Left lobe of liver (tissue), 2 donors: ENCODE data around the gene NRGN. TPM values are rescaled to one million over a fixed set of nuclear protein-coding genes. Genes with fewer than 3 reads are reported as not detected.
"Not testable (repeated sequence)": the region's sequence is repeated elsewhere in the genome, so short reads cannot be mapped to it uniquely, and the experiment has no call there.

Experiments
- ATAC-seq: fragments of 200-7000 bp; cut with Tn5 transposase; one replicate; pipeline ENCODE4 v1.9.1; 2020; ENCODE audit warnings: mild to moderate bottlenecking, moderate library complexity
- DNase-seq: peaks from one replicate; pipeline ENCODE4 v3.0.0-alpha.2; 2020; ENCODE audit warnings: low spot score
- total RNA-seq: library from RNA; stranded (reverse); gene quantifications from one replicate; pipeline ENCODE4 v1.2.1, GENCODE V29; 2021
- donor health status: DM: no; HTN: no; CAD: no; lungs with moderate emphysema.
- donor health status: DM: no; HTN: yes; CAD: no.

Gene NRGN
- total RNA-seq, 1 donor from 2014 or later, result 1.4 TPM

- no peak for DNase-seq
- ATAC-seq, result no peak
These were observed 16.5 kb downstream of the NRGN start for GRCh38 chr11:124756033-124756752.

GRCh38 chr11:124756753-124757227 lies 17.0 kb downstream of the NRGN start:
- DNase-seq (no peak), ATAC-seq (no peak)

DNA sequence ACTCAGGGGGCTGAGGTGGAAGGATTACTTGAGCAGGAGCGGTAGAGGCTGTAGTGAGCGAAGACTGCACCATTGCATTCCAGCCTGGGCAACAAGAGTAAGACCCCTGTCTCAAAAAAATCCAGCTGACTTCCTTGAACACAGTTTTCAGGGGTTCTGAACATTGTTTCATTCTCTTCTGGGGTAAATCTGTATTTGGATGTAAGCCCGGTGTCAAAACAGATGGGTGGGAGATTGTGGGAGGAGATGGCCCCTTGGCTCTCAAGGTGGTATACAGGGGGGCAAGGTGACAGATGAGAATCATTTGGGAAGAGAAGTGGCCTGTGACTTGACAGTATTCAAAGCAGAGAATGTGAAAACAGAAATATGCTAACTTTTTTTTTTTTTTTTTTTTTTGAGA lies 17.6 kb downstream of the NRGN start:
- ATAC-seq (no peak), DNase-seq (no peak)

DNA sequence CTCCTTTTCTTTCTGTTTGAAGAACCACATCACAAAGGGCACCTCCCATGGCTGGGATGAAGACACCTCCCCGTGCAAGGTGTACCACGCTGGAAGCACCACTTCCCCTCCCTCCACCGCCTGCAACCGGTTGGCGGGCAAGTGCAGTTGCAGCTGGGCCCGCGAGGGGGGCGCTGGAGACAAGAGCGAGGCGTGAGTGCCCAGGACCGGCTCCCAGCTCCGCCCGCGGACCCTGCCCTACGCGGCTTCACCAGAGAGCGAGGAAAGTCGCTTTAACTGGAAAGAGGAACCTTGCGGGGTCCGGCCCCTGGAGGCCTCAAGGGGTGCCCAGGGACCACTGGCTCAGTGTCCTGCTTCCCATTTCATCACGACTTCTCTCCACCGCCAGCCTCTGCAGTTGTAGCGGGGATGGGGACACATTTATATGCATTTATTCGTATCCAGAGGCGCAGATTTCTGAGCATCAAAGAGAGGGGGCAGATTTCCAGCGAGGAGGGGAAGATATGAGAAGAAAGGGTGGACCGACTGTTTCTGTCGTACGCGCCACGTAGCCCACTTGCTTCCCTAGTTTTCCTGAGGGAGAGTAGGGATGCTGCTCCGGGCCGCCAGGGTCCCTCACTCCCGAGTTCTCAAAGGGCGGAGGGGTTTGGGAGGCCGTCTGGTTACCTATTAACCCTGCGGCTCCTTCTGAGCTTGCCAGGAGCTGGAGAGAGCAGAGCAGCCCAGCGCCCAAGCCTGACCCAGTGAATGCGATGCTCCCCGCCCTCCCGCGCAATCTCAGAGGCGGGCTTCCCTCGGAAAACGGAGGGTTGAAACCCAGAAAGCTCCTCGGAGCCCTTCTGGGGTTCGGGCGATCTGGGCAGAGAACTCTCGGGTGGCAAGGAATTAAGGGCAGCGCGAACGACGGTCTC lies 18.9 kb downstream of the NRGN start:
- peak; percentile 64 for DNase-seq
- peak; percentile 68 for ATAC-seq

- ATAC-seq (peak; percentile 30), DNase-seq (no peak)
These were observed 19.8 kb downstream of the NRGN start for GRCh38 chr11:124759266-124760204.

GRCh38 chr11:124760205-124760652 lies 20.5 kb downstream of the NRGN start:
- no peak for ATAC-seq
- no peak for DNase-seq

DNA sequence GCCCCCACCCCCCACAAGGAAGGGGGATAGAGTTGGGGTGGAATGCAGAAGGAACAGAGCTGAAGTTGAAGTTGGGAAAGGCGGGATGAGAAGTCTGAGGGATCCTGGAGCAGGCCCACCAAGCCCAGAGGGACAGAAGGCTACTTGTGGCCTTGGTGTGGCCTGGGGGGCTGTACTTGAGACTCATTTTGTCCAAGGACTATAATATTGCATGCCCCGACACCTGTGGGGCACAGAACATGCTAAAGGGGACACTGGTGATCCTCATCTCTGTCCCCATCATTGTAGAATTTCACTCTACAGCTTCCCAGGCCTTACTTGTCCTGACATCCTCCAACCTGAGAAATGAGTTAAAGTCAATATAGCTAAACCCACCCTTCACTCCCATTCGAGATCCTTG lies 21.1 kb downstream of the NRGN start:
- ATAC-seq (no peak), DNase-seq (no peak)

GRCh38 chr11:124761301-124762104 lies 21.8 kb downstream of the NRGN start:
- ATAC-seq (no peak), DNase-seq (no peak)

DNA sequence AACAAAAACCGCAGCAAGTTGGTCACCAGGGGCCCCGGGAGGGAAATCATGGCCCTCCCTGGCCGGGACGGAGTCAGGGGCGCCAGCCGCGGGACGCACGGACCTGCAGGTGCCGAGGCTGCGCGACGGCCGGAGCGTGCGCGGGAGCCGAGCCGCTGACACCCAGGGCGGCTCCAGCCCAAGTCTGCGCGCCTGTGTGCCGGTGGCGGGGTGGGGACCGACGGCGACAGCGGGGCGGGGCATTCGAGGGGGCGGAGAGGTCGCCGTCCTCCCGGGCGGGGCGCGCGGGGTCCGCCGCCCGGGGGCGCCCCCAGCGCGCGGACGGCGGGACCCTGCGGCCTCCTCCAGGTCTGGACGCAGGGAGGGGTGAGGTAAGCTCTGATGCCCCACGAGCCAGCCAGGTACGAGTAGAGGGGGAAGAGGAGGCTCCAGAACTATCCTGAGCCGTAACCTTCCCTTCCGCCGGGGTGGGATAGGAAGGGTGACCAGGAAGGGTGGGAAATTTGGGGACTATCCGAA lies 22.4 kb downstream of the NRGN start, which contains the start of gene ESAM:
TSS of gene ESAM (minus strand) at position 186 of the 519 bp plus-strand sequence. CDS start at position 50, 136 bp downstream.
- ATAC-seq (peak; percentile 67), DNase-seq (peak; percentile 55)

DNA sequence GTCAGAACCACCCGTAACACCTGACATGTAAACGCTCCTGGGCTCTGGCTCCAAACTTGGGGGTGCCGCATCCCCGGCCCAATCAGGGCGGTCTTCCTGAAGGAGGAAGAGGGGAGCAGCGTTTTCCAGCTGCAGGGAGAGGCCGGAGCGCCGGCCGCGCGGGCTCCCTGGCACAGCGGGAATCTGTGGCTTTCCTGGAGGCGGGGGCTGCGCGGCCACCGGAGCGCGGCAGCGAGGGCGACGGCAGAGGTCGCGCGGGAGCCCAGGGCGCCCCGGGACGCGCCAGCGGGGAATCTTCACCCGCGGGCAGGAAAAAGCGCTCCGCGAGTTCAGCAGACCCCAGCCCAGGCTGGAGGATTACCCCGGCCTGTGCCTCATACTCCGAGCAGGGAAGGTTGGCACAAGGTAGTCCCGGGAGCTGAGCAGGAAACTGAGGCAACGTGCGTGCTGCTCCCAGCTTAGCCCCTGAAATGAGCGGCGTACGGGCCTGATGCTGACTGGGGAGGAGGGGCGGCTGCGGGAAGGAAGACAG lies 22.9 kb downstream of the NRGN start:
- DNase-seq, result no peak
- ATAC-seq, result peak; percentile 19

- ATAC-seq (peak; percentile 72), DNase-seq (peak; percentile 80)
These were observed 23.6 kb downstream of the NRGN start for GRCh38 chr11:124763156-124763947.

- DNase-seq (no peak), ATAC-seq (no peak)
These were observed 26.4 kb downstream of the NRGN start for GRCh38 chr11:124766156-124766555.

DNA sequence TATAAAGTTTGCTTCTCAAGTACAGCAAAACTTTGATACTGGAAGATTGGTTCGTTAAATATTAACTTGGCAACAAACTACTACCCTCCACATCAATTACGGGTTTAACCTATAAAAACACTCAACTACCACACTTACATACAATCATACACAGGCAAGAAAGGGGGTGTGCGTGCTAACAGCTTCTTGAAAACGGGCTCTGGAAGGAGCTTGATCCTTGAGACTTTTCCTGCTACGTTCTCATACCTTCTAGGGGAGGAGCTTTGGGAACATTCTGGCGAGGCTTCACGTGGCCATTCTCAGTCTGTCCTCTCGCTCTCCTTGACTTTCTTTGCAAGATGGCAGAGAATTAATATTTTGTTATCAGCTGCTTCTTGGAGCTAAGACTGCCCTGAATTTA lies 29.2 kb downstream of the NRGN start:
- ATAC-seq (no peak), DNase-seq (no peak)

DNA sequence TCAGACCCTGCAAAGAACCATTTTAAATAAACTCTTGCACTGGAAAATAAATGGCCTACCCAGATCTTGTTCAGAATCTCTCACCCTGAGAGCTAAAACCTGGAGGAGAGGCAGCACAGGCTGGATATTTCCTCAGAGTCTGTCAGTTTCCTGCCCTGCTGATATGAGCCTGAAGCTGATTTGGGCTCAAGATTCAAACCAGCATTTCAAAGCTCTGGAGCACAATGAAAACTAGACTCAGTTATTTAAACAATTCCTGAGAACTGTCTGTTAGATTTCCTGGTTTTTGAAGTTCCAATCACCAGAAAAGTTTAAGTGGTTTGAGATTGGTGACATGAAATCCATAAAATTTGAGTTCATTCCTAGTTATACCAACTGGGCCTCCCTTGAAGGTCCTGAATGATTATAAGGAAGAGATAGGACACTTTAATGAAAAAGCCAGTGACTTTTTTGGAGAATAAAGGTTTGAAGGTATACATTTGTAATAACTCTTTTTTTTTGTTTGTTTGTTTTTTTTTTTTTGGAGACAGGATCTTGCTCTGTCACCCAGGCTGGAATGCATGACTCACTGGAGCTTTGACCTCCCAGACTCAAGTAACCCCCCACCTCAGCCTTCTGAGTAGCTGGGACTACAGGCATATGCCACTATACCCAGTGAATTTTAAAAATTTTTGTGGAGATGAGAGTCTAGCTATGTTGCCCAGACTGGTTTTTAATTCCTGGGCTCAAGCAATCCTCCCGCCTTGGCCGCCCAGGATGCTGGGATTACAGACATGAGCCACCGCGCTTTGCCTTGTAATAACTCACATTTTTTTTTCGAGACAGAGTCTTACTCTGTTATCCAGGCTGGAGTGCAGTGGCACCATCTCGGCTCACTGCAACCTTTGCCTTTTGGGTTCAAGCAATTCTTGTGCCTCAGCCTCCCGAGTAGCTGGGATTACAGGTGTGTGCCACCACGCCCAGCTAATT lies 30.3 kb downstream of the NRGN start:
- ATAC-seq (no peak), DNase-seq (no peak)

GRCh38 chr11:124770959-124771358 lies 31.2 kb downstream of the NRGN start:
- not testable (repeated sequence) for DNase-seq, ATAC-seq

- no peak for DNase-seq
- no peak for ATAC-seq
These were observed 37.3 kb downstream of the NRGN start for GRCh38 chr11:124776865-124777645.
